ENCODE measurements around the gene CLOCK.

Gene CLOCK

GRCh38 chr4:55507612-55508011 lies 39.1 kb downstream of the CLOCK start:
- no peak overlapping the region for H3K4me2 ChIP-seq (ENCODE audit: low read length)
- H3K27ac ChIP-seq (ENCODE audit: low read depth, low read length): no peak overlapping the region
- no peak overlapping the region for H3K4me3 ChIP-seq (ENCODE audit: low read length)
- H3K9me3 ChIP-seq (ENCODE audit: control insufficient read depth, insufficient read depth, low read length): no peaks in the 10 kb centered on the region
- H3K27me3 ChIP-seq (ENCODE audit: control insufficient read depth, low read length): no peaks in the 10 kb centered on the region
- no peak for TF ChIP-seq CTCF (IDR thresholded peaks at IDR 0.05; ENCODE audit: low read depth, low read length, poor library complexity, severe bottlenecking)
- no peak for TF ChIP-seq EZH2phosphoT487 (IDR thresholded peaks at IDR 0.05; ENCODE audit: borderline replicate concordance, low read length)
- no peaks in the 10 kb centered on the region for H4K20me1 ChIP-seq (ENCODE audit: control insufficient read depth, insufficient read depth, low read depth, low read length)
- no peaks in the 10 kb centered on the region for H3K9me2 ChIP-seq (replicated peaks; ENCODE audit: control insufficient read depth, low read length)
- no peaks in the 10 kb centered on the region for H3K36me3 ChIP-seq (ENCODE audit: control insufficient read depth, low read length)
- peaks cover 4% of the 10 kb centered on the region; the same call in 1 of the 2 replicates for H3K4me1 ChIP-seq (ENCODE audit: control insufficient read depth, low read length)
- H3K79me2 ChIP-seq (ENCODE audit: control insufficient read depth, low read length): no peaks in the 10 kb centered on the region
- H3F3A ChIP-seq (ENCODE audit: control insufficient read depth, insufficient read depth): no peaks in the 10 kb centered on the region

DNA sequence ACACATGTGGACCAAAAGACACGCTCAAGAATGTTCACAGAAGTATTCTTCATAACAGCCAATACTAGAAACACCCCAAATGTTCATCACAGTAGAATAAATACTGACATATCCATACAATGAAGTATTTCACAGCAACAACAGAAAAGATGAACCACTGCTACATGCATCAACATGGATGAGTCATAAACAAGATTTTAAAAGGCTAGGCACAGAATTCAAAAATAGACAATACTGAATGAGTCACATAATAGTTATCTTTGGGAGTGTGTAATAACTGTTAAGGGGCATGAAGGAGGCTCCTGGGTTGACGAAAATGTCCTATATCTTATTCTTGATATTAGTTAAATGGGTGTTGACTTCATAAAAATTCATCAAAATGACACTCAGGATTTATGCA lies 43.5 kb downstream of the CLOCK start:
- Histone ChIP-seq H3K9me3 (ENCODE audit: control insufficient read depth, insufficient read depth, low read length) (no peaks in the 10 kb centered on the region), H3F3A (ENCODE audit: control insufficient read depth, insufficient read depth) (no peaks in the 10 kb centered on the region), H3K4me3 (ENCODE audit: low read length) (no peak overlapping the region), H3K9me2 (replicated peaks; ENCODE audit: control insufficient read depth, low read length) (no peaks in the 10 kb centered on the region), H3K79me2 (ENCODE audit: control insufficient read depth, low read length) (no peaks in the 10 kb centered on the region), H3K27ac (ENCODE audit: low read depth, low read length) (no peak overlapping the region), H3K4me1 (ENCODE audit: control insufficient read depth, low read length) (no peaks in the 10 kb centered on the region), H3K4me2 (ENCODE audit: low read length) (no peak overlapping the region), H3K27me3 (ENCODE audit: control insufficient read depth, low read length) (no peaks in the 10 kb centered on the region), H4K20me1 (ENCODE audit: control insufficient read depth, insufficient read depth, low read depth, low read length) (no peaks in the 10 kb centered on the region), H3K36me3 (ENCODE audit: control insufficient read depth, low read length) (no peaks in the 10 kb centered on the region)
- TF ChIP-seq EZH2phosphoT487 (IDR thresholded peaks at IDR 0.05; ENCODE audit: borderline replicate concordance, low read length) (no peak), CTCF (IDR thresholded peaks at IDR 0.05; ENCODE audit: low read depth, low read length, poor library complexity, severe bottlenecking) (no peak)

DNA sequence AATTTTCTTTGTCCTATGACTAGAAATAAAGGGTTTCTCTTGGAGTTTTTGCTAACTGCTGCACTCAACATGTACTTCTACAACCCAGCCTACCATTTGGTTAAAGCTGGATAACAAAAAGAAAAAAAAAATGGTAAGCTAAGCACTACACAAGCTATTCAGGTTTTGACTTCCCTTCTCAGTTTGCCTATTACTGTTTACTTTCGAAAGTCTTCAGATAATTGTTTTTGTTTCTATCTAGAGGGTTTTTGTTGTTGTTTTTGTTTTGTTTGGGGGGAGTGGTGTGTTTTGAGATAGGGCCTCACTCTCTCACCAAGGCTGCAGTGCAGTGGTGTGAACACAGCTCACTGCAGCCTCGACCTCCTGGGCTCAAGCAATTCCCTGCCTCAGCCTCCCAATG lies 46.6 kb downstream of the CLOCK start:
- H3K36me3 ChIP-seq (ENCODE audit: control insufficient read depth, low read length): no peaks in the 10 kb centered on the region
- no peak for TF ChIP-seq EZH2phosphoT487 (IDR thresholded peaks at IDR 0.05; ENCODE audit: borderline replicate concordance, low read length)
- H4K20me1 ChIP-seq (ENCODE audit: control insufficient read depth, insufficient read depth, low read depth, low read length): no peaks in the 10 kb centered on the region
- H3K4me3 ChIP-seq (ENCODE audit: low read length): no peak overlapping the region
- no peaks in the 10 kb centered on the region for H3K27me3 ChIP-seq (ENCODE audit: control insufficient read depth, low read length)
- no peaks in the 10 kb centered on the region for H3K4me1 ChIP-seq (ENCODE audit: control insufficient read depth, low read length)
- no peaks in the 10 kb centered on the region for H3K79me2 ChIP-seq (ENCODE audit: control insufficient read depth, low read length)
- H3K9me2 ChIP-seq (replicated peaks; ENCODE audit: control insufficient read depth, low read length): no peaks in the 10 kb centered on the region
- H3K27ac ChIP-seq (ENCODE audit: low read depth, low read length): no peak overlapping the region
- no peaks in the 10 kb centered on the region for H3K9me3 ChIP-seq (ENCODE audit: control insufficient read depth, insufficient read depth, low read length)
- no peaks in the 10 kb centered on the region for H3F3A ChIP-seq (ENCODE audit: control insufficient read depth, insufficient read depth)
- H3K4me2 ChIP-seq (ENCODE audit: low read length): no peak overlapping the region

GRCh38 chr4:55499495-55499894 lies 47.2 kb downstream of the CLOCK start:
- Histone ChIP-seq H3K9me3 (ENCODE audit: control insufficient read depth, insufficient read depth, low read length) (no peaks in the 10 kb centered on the region), H4K20me1 (ENCODE audit: control insufficient read depth, insufficient read depth, low read depth, low read length) (no peaks in the 10 kb centered on the region), H3K36me3 (ENCODE audit: control insufficient read depth, low read length) (no peaks in the 10 kb centered on the region), H3K79me2 (ENCODE audit: control insufficient read depth, low read length) (no peaks in the 10 kb centered on the region), H3F3A (ENCODE audit: control insufficient read depth, insufficient read depth) (no peaks in the 10 kb centered on the region), H3K27ac (ENCODE audit: low read depth, low read length) (no peak overlapping the region), H3K4me1 (ENCODE audit: control insufficient read depth, low read length) (no peaks in the 10 kb centered on the region), H3K27me3 (ENCODE audit: control insufficient read depth, low read length) (no peaks in the 10 kb centered on the region), H3K4me2 (ENCODE audit: low read length) (no peak overlapping the region), H3K4me3 (ENCODE audit: low read length) (no peak overlapping the region), H3K9me2 (replicated peaks; ENCODE audit: control insufficient read depth, low read length) (no peaks in the 10 kb centered on the region)
- TF ChIP-seq EZH2phosphoT487 (IDR thresholded peaks at IDR 0.05; ENCODE audit: borderline replicate concordance, low read length) (no peak), CTCF (IDR thresholded peaks at IDR 0.05; ENCODE audit: low read depth, low read length, poor library complexity, severe bottlenecking) (no peak)

All from DOHH2 (cell line).